CD4-positive, alpha-beta T cell treated with Interleukin-10 for 1 hour (primary cell): ENCODE measurements around the gene JAZF1.
"Not testable (repeated sequence)": the region's sequence is repeated elsewhere in the genome, so short reads cannot be mapped to it uniquely, and the experiment has no call there.

Source experiments
- DNase-seq: peaks from one replicate; pipeline ENCODE4 v3.0.0-alpha.2; 2020

JAZF1 gene

GRCh38 chr7:27897441-27897847, 283.2 kb downstream of the JAZF1 start:
- DNase-seq, result no peak

- DNase-seq, result no peak
Observed at GRCh38 chr7:27897001-27897400, 283.6 kb downstream of the JAZF1 start.

- no peak for DNase-seq
Observed at GRCh38 chr7:27895551-27895950, 285.0 kb downstream of the JAZF1 start.

- DNase-seq, result no peak
Observed at GRCh38 chr7:27890205-27890849, 290.3 kb downstream of the JAZF1 start.

GRCh38 chr7:27889800-27890199, 290.8 kb downstream of the JAZF1 start:
- DNase-seq, result no peak

- no peak for DNase-seq
Observed at GRCh38 chr7:27888736-27889135, 291.9 kb downstream of the JAZF1 start.

- not testable (repeated sequence) for DNase-seq
Observed at GRCh38 chr7:27886710-27887109, 293.9 kb downstream of the JAZF1 start.

- no peak for DNase-seq
Observed at GRCh38 chr7:27885652-27886051, 294.9 kb downstream of the JAZF1 start.

- DNase-seq, result no peak
Observed at GRCh38 chr7:27883696-27884095, 296.9 kb downstream of the JAZF1 start.

- no peak for DNase-seq
Observed at GRCh38 chr7:27876756-27877155, 303.8 kb downstream of the JAZF1 start.

- DNase-seq, result no peak
Observed at GRCh38 chr7:27875832-27876231, 304.8 kb downstream of the JAZF1 start.

GRCh38 chr7:27875061-27875460, 305.5 kb downstream of the JAZF1 start:
- DNase-seq, result no peak

- DNase-seq, result no peak
Observed at GRCh38 chr7:27873981-27874957, 306.3 kb downstream of the JAZF1 start.

GRCh38 chr7:27872356-27873275, 308.0 kb downstream of the JAZF1 start:
- no peak for DNase-seq

- no peak for DNase-seq
Observed at GRCh38 chr7:27871866-27872265, 308.7 kb downstream of the JAZF1 start.

- DNase-seq, result no peak
Observed at GRCh38 chr7:27871086-27871485, 309.5 kb downstream of the JAZF1 start.

- no peak for DNase-seq
Observed at GRCh38 chr7:27870595-27870994, 310.0 kb downstream of the JAZF1 start.

- no peak for DNase-seq
Observed at GRCh38 chr7:27869056-27869455, 311.5 kb downstream of the JAZF1 start.

GRCh38 chr7:27868131-27868550, 312.5 kb downstream of the JAZF1 start:
- no peak for DNase-seq

- no peak for DNase-seq
Observed at GRCh38 chr7:27866828-27867672, 313.5 kb downstream of the JAZF1 start.

GRCh38 chr7:27866256-27866655, 314.3 kb downstream of the JAZF1 start:
- no peak for DNase-seq

- DNase-seq, result no peak
Observed at GRCh38 chr7:27863880-27864279, 316.7 kb downstream of the JAZF1 start.
